PC-3 (cell line): ENCODE results near the gene FGGY. TPM values are rescaled to one million over a fixed set of nuclear protein-coding genes. Genes with fewer than 3 reads are reported as not detected.

Experiments
- ATAC-seq: fragments of 200-7000 bp; cut with Tn5 transposase; 2 replicates; pipeline ENCODE4 v1.9.1; 2020; ENCODE audit warnings: mild to moderate bottlenecking, moderate library complexity
- BruUV-seq: library from RNA; stranded (reverse); fragments of 400-500 nt; replicated peaks from 2 replicates; lab custom pipeline; 2021; lab: Mats Ljungman, UMichigan
- CTCF ChIA-PET: fragments of 300-600 bp; sonication (Branson Sonifier 250); formaldehyde crosslinking; loops from one replicate; lab custom pipeline; 2022; ENCODE audit warnings: antibody characterized with exemption; lab: Charles Lee
- POLR2A ChIA-PET: fragments of 300-600 bp; sonication (Branson Sonifier 250); formaldehyde crosslinking; loops from one replicate; lab custom pipeline; 2022; ENCODE audit warnings: antibody characterized with exemption; ENCODE audit not compliant: unreplicated experiment; lab: Charles Lee
- DNase-seq: peaks from one replicate; pipeline ENCODE4 v3.0.0-alpha.2; 2015
- H2AFZ ChIP-seq: fragments of 300-600 bp; sonication (generic); 2 replicates; pipeline ENCODE4 v1.6.0; 2016; ENCODE audit warnings: antibody characterized with exemption, low read length
- H3F3A ChIP-seq: fragments of 300-600 bp; sonication (generic); one replicate; pipeline ENCODE4 v1.6.0; 2017; ENCODE audit warnings: antibody characterized with exemption, low read length, control low read depth, mild to moderate bottlenecking; ENCODE audit not compliant: unreplicated experiment
- H3K27ac ChIP-seq: fragments of 300-600 bp; sonication (generic); 2 replicates; pipeline ENCODE4 v1.5.1; 2016; ENCODE audit warnings: mild to moderate bottlenecking, low read length
- H3K27me3 ChIP-seq: fragments of 300-600 bp; sonication (generic); 2 replicates; pipeline ENCODE4 v1.6.1; 2016; ENCODE audit warnings: low read length, mixed read lengths
- H3K36me3 ChIP-seq: fragments of 300-600 bp; sonication (generic); 2 replicates; pipeline ENCODE4 v1.6.1; 2016; ENCODE audit warnings: low read depth, mixed run types, low read length, mixed read lengths
- H3K4me1 ChIP-seq: fragments of 300-600 bp; sonication (generic); 2 replicates; pipeline ENCODE4 v1.5.1; 2016; ENCODE audit warnings: low read length; ENCODE audit not compliant: insufficient read depth
- H3K4me2 ChIP-seq: fragments of 300-600 bp; sonication (generic); 2 replicates; pipeline ENCODE4 v1.6.0; 2016; ENCODE audit warnings: low read length
- H3K4me3 ChIP-seq: fragments of 300-600 bp; sonication (generic); 2 replicates; pipeline ENCODE4 v1.5.1; 2016; ENCODE audit warnings: mild to moderate bottlenecking, low read length, mixed read lengths
- H3K79me2 ChIP-seq: fragments of 300-600 bp; sonication (generic); 2 replicates; pipeline ENCODE4 v1.6.1; 2017; ENCODE audit warnings: low read length, mixed read lengths
- H3K9ac ChIP-seq: fragments of 300-600 bp; sonication (generic); 2 replicates; pipeline ENCODE4 v1.6.0; 2016; ENCODE audit warnings: mild to moderate bottlenecking, low read length
- H3K9me2 ChIP-seq: fragments of 300-600 bp; sonication (generic); replicated peaks from 2 replicates; pipeline ENCODE4 v1.6.1; 2016; ENCODE audit warnings: mixed run types, low read length, mixed read lengths
- H3K9me3 ChIP-seq: fragments of 300-600 bp; sonication (generic); 2 replicates; pipeline ENCODE4 v1.6.1; 2016; ENCODE audit warnings: low read length, mixed read lengths
- H4K20me1 ChIP-seq: fragments of 300-600 bp; sonication (generic); 2 replicates; pipeline ENCODE4 v1.6.1; 2016; ENCODE audit warnings: low read length, mixed read lengths
- CTCF ChIP-seq: fragments of 300-600 bp; sonication (generic); conservative IDR thresholded peaks from 2 replicates; pipeline ENCODE4 v1.5.1; 2017; ENCODE audit warnings: antibody characterized with exemption, low read depth, mild to moderate bottlenecking, low read length
- EZH2 ChIP-seq: fragments of 300-600 bp; sonication (generic); IDR thresholded peaks from one replicate; pipeline ENCODE4 v1.6.1; 2017; ENCODE audit warnings: antibody characterized with exemption, mild to moderate bottlenecking, low read length; ENCODE audit not compliant: unreplicated experiment
- EZH2phosphoT487 ChIP-seq: fragments of 300-600 bp; sonication (generic); IDR thresholded peaks from 2 replicates; pipeline ENCODE4 v1.6.1; 2018; ENCODE audit warnings: mild to moderate bottlenecking, antibody characterized with exemption, low read length, borderline replicate concordance
- intact Hi-C: fragments of 100-400 bp; cut with micrococcal nuclease; formaldehyde crosslinking; loops from 2 replicates; pipeline ENCODE4 v1.9.0; 2023
- total RNA-seq: library from RNA; depleted of rRNA; stranded (reverse); fragments of >200 nt; gene quantifications from 2 replicates; pipeline ENCODE4 v1.2.3, GENCODE V29; 2014

FGGY gene
- total RNA-seq, 1 experiment from 2014 or later: 7.4 TPM

GRCh38 chr1:59761443-59761842, 464.5 kb downstream of the FGGY start:
- ATAC-seq (no peak), DNase-seq (no peak)
- Histone ChIP-seq H3F3A (no peaks in the 10 kb centered on the region), H2AFZ (no peak overlapping the region), H3K4me1 (0 out of 2 replicates have a peak, but pooled peaks cover 5% of the 10 kb centered on the region), H3K27me3 (no peaks in the 10 kb centered on the region), H3K9ac (no peak overlapping the region), H3K4me3 (no peak overlapping the region), H3K79me2 (no peaks in the 10 kb centered on the region), H3K27ac (no peak overlapping the region), H3K9me2 (no peaks in the 10 kb centered on the region), H3K9me3 (no peaks in the 10 kb centered on the region), H3K4me2 (no peak overlapping the region), H4K20me1 (no peaks in the 10 kb centered on the region), H3K36me3 (no peaks in the 10 kb centered on the region)
- POLR2A ChIA-PET: no interaction called here
- CTCF ChIA-PET: no interaction called here
- intact Hi-C loops: no loop called here
- no TSS peak for BruUV-seq
- TF ChIP-seq EZH2phosphoT487: no peak
- TF ChIP-seq CTCF: no peak
- TF ChIP-seq EZH2: no peak

DNA sequence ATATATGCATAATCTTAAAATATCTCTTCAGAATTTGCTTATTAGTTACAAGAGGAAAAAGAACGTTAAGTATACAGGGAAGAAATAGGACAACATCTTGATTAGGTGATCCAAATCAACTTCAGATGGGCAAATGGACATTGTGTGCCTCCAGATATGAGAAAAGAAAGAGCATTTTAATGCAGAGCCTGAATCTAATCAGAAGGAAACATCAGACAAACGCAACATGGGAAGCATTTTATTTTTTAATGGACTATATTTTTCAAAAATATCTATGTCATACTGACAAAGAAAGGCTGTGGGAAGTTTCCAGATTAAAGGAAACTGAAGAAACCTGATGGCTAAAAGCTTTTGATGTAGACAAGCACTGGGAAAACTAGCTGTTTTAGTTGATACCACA, 466.5 kb downstream of the FGGY start:
- DNase-seq: no peak
- no peaks in the 10 kb centered on the region for H3K9me3 ChIP-seq
- H3K4me2 ChIP-seq: no peak overlapping the region
- ChIA-PET POLR2A (no interaction called here), CTCF (no interaction called here)
- H3K9me2 ChIP-seq: no peaks in the 10 kb centered on the region
- H3F3A ChIP-seq: no peaks in the 10 kb centered on the region
- ATAC-seq: no peak
- no peaks in the 10 kb centered on the region for H3K36me3 ChIP-seq
- H2AFZ ChIP-seq: no peak overlapping the region
- H3K4me1 ChIP-seq: 0 out of 2 replicates have a peak, but pooled peaks cover 5% of the 10 kb centered on the region
- TF ChIP-seq EZH2phosphoT487: no peak
- no peak for TF ChIP-seq EZH2
- no peak for TF ChIP-seq CTCF
- H3K79me2 ChIP-seq: no peaks in the 10 kb centered on the region
- no peaks in the 10 kb centered on the region for H3K27me3 ChIP-seq
- no peak overlapping the region for H3K9ac ChIP-seq
- BruUV-seq: no TSS peak
- intact Hi-C loops: no loop called here
- no peak overlapping the region for H3K27ac ChIP-seq
- H4K20me1 ChIP-seq: no peaks in the 10 kb centered on the region
- H3K4me3 ChIP-seq: no peak overlapping the region

DNA sequence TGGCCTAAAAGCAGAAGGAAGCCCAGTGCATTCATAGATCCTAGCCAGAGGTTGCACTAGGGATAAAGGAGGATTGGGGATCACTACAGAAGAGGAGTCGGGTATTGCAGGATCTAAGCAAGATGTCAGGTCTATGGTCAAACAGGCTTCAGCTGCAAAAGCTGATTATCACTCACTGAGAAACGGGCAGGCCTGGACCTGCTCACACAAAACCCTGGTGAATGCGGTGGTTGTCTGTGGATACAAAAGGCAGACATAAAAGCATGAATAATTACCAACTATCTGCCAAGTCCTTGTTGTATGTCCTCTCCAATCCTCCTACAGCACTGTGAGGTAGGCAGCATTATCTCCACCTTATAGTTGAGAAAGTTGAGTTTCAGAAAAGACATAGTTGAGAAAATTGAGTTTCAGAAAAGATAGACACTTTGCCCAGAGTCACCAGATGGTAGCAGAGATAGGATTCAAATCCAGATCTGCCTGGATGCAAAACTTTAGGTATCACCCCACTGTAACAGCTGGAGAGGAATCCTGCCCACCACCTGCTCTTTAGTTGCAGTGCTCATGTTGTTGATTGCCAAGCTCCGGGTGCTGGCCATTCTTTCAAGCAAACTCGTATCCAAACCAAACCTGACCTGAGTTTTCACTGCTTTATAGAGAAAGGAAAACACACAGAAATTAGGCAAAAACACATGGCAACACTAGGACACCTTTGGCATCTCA, 468.3 kb downstream of the FGGY start:
- H4K20me1 ChIP-seq: no peaks in the 10 kb centered on the region
- no peak overlapping the region for H3K27ac ChIP-seq
- no peak overlapping the region for H3K4me3 ChIP-seq
- CTCF ChIA-PET: no interaction called here
- TF ChIP-seq EZH2 (no peak), CTCF (no peak), EZH2phosphoT487 (no peak)
- intact Hi-C loops: no loop called here
- H3K36me3 ChIP-seq: no peaks in the 10 kb centered on the region
- DNase-seq (no peak), ATAC-seq (no peak)
- POLR2A ChIA-PET: no interaction called here
- H3K27me3 ChIP-seq: no peaks in the 10 kb centered on the region
- no peaks in the 10 kb centered on the region for H3F3A ChIP-seq
- H2AFZ ChIP-seq: no peak overlapping the region
- H3K4me1 ChIP-seq: no peaks in the 10 kb centered on the region
- BruUV-seq: no TSS peak
- no peak overlapping the region for H3K4me2 ChIP-seq
- H3K9me2 ChIP-seq: no peaks in the 10 kb centered on the region
- H3K9me3 ChIP-seq: no peaks in the 10 kb centered on the region
- no peak overlapping the region for H3K9ac ChIP-seq
- no peaks in the 10 kb centered on the region for H3K79me2 ChIP-seq
